Pancreas (tissue), 10 donors: ENCODE results near the gene GSN. TPM values are rescaled to one million over a fixed set of nuclear protein-coding genes. Genes with fewer than 3 reads are reported as not detected.

Experiments
- ATAC-seq, 4 donors: fragments of 200-7000 bp; cut with Tn5 transposase; one replicate each; pipeline versions ENCODE4 v1.8.0 to v1.9.1; 2020; ENCODE audit warnings: mild to moderate bottlenecking in 4 of 4, moderate library complexity in 4 of 4
- DNase-seq, 6 donors: peaks; one replicate each; pipeline ENCODE4 v3.0.0-alpha.2; 2020
- FAIRE-seq: peaks from 2 replicates; lab custom pipeline; 2012; peaks lifted over from hg19 to GRCh38; lab: Jason Lieb, UNC
- H3K27ac ChIP-seq, 4 donors: fragments of 200-600 bp; sonication (generic); 1 replicate in 3 of 4; 2 replicates in 1 of 4; pipeline versions ENCODE4 v1.5.0 to v1.8.0; 2020
- H3K27me3 ChIP-seq, 4 donors: fragments of 200-600 bp; one replicate each; pipeline ENCODE4 v1.8.0; 2021
- H3K36me3 ChIP-seq, 3 donors: fragments of 200-600 bp; sonication (generic) in 1 of 3; one replicate each; pipeline versions ENCODE4 v1.5.0 to v1.8.0; 2020 to 2021
- H3K4me1 ChIP-seq, 3 donors: fragments of 200-600 bp; one replicate each; pipeline ENCODE4 v1.8.0; 2021
- H3K4me3 ChIP-seq, 4 donors: fragments of 200-600 bp; sonication (generic) in 2 of 4; one replicate each; pipeline versions ENCODE4 v1.5.0 to v1.8.0; 2020 to 2021
- H3K9me3 ChIP-seq, 4 donors: fragments of 200-600 bp; one replicate each; pipeline ENCODE4 v1.8.0; 2021
- CTCF ChIP-seq, 4 donors: fragments of 200-600 bp; sonication (generic) in 3 of 4; IDR thresholded peaks; one replicate each; pipeline versions ENCODE4 v1.5.0 to v1.8.0; 2021; ENCODE audit warnings: antibody characterized with exemption in 4 of 4
- WGBS, 2 donors: extraction: QIAGEN DNeasy Blood & Tissue Kit; methylation state at CpG; one replicate each; pipeline ENCODE4 v1.1.7; 2013; 5-methylcytosine and 5-hydroxymethylcytosine counted together
- intact Hi-C, 3 donors: fragments of 100-400 bp; cut with DNase I; formaldehyde crosslinking; loops; one replicate each; pipeline versions ENCODE4 v1.11.1 to v1.14.2; 2022
- polyA plus RNA-seq, 2 donors: library from polyadenylated mRNA; stranded (reverse); fragments of 200-250 nt; gene quantifications; one replicate each; pipeline ENCODE4 v1.2.3, GENCODE V29; 2013
- total RNA-seq, 6 donors: library from RNA; stranded (reverse); fragmentation: NEBNext Ultra II Directional in 4 of 6; extraction: Animal tissue kit (Norgen Biotek cat#: 25700) in 4 of 6; gene quantifications; one replicate each; pipeline versions ENCODE4 v1.2.1 to v1.2.4, GENCODE V29; 2021 to 2023
- donor health status: healthy with polysubstance abuse.
- donor health status: DM: no; HTN: no; CAD: no; lungs with moderate emphysema.
- donor health status: DM: no; HTN: no; CAD: no.
- donor health status: control.
- donor health status: control.
- donor health status: Bipolar disorder and iron deficiency.
- donor health status: DM: yes; HTN: yes; CAD: no.
- donor health status: DM: no; HTN: no; CAD: no.
- donor health status: DM: no; HTN: no; CAD: no.
- donor health status: DM: yes; HTN: yes; CAD: no.

GSN gene
- total and polyA plus RNA-seq, 8 donors: 44.0 to 193 (median 132) TPM

- no peak for ATAC-seq
- Histone ChIP-seq H3K27me3 (no peaks in the 10 kb centered on the region), H3K27ac (no peak overlapping the region), H3K9me3 (no peaks in the 10 kb centered on the region), H3K4me3 (no peak overlapping the region), H3K4me1 (no peaks in the 10 kb centered on the region), H3K36me3 (no peaks in the 10 kb centered on the region)
- DNase-seq: no peak
- FAIRE-seq: no peak
- TF ChIP-seq CTCF (IDR thresholded peaks at IDR 0.05): no peak
- intact Hi-C loops: no loop called here
- 86 to 88% methylated on average over 3 of the region's 3 CpGs for WGBS, 2 donors
Observed at GRCh38 chr9:121237916-121238315, 30.0 kb upstream of the GSN start.

- intact Hi-C loops: no loop called here
- DNase-seq (no peak), FAIRE-seq (no peak), ATAC-seq (no peak)
- Histone ChIP-seq H3K36me3 (no peaks in the 10 kb centered on the region), H3K27me3 (no peaks in the 10 kb centered on the region), H3K9me3 (no peaks in the 10 kb centered on the region), H3K27ac (no peak overlapping the region), H3K4me1 (no peaks in the 10 kb centered on the region), H3K4me3 (no peak overlapping the region)
- no peak for TF ChIP-seq CTCF (IDR thresholded peaks at IDR 0.05)
- 86 to 93% methylated on average over 3 of the region's 3 CpGs for WGBS, 2 donors
Observed at GRCh38 chr9:121239071-121239470, 28.9 kb upstream of the GSN start.

GRCh38 chr9:121239851-121240250, 28.1 kb upstream of the GSN start:
- DNase-seq (no peak), ATAC-seq (no peak), FAIRE-seq (no peak)
- H3K9me3 ChIP-seq: no peaks in the 10 kb centered on the region
- no peaks in the 10 kb centered on the region for H3K27me3 ChIP-seq
- H3K4me3 ChIP-seq: no peak overlapping the region
- no peak for TF ChIP-seq CTCF (IDR thresholded peaks at IDR 0.05)
- H3K36me3 ChIP-seq: no peaks in the 10 kb centered on the region
- WGBS, 2 donors: 94 to 97% methylated on average over 5 of the region's 5 CpGs
- intact Hi-C loops: no loop called here
- no peak overlapping the region for H3K27ac ChIP-seq
- no peaks in the 10 kb centered on the region for H3K4me1 ChIP-seq

DNA sequence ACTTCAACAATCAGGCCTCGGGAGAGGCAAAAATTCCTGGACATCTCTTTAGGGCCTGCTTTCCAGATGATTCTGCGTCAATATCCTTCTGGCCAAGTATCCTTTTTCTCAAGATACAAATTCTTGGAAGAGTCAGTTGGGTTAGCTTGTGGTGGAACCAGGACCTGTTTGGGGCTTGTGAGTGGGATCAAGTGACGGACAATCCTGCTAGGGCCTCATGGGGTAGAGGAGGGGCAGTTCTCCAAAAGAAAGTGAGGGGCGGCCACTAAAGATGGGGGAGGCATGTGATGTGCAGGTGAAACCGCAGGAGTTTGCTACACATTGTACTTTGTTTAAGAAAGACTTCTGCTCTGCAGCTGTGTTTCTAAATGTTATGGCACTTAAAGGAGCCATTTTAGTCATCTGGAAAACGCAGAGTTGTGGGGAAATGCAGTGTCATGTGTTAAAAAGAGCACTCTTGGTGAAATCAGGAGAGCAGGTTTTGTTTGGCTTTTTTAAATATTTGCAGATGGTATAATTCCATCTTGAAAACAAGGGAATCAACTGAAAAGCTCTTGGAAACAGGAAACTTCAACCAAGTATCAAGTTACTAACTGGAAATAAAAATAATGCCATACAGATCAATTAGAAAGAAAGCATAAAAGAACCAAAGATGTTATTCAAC, 27.4 kb upstream of the GSN start:
- H3K4me1 ChIP-seq: no peaks in the 10 kb centered on the region
- TF ChIP-seq CTCF (IDR thresholded peaks at IDR 0.05): no peak
- no peaks in the 10 kb centered on the region for H3K27me3 ChIP-seq
- ATAC-seq (peak in 1 of 4 donors; percentile 49), DNase-seq (no peak), FAIRE-seq (no peak)
- intact Hi-C loops: no loop called here
- H3K36me3 ChIP-seq: no peaks in the 10 kb centered on the region
- H3K27ac ChIP-seq: no peak overlapping the region
- no peaks in the 10 kb centered on the region for H3K9me3 ChIP-seq
- 86% methylated on average over 6 of the region's 6 CpGs for WGBS, 2 donors
- H3K4me3 ChIP-seq: no peak overlapping the region

GRCh38 chr9:121242219-121242958, 25.6 kb upstream of the GSN start:
- WGBS, 2 donors: 74 to 80% methylated on average over 5 of the region's 5 CpGs
- H3K27ac ChIP-seq: no peak overlapping the region

More at GRCh38 chr9:121242219-121242958, 25.6 kb upstream of the GSN start:
- H3K27me3 ChIP-seq: no peaks in the 10 kb centered on the region
- DNase-seq: no peak
- no peak for FAIRE-seq
- ATAC-seq: peak in 2 of 4 donors; percentile 19 to 54
- intact Hi-C loops: no loop called here
- H3K4me1 ChIP-seq: no peaks in the 10 kb centered on the region
- H3K9me3 ChIP-seq: no peaks in the 10 kb centered on the region
- no peak for TF ChIP-seq CTCF (IDR thresholded peaks at IDR 0.05)
- H3K4me3 ChIP-seq: no peak overlapping the region
- H3K36me3 ChIP-seq: no peaks in the 10 kb centered on the region
